Stimulated activated CD8-positive, alpha-beta memory T cell treated with anti-CD3 and anti-CD28 coated beads, Interleukin-2, amount 100 ng/mL, for 1 hour (primary cell): ENCODE results near the gene LIPJ.

Experiments
- DNase-seq, 2 donors: peaks; one replicate each; pipeline ENCODE4 v3.0.0-alpha.2; 2020; ENCODE audit warnings: low read depth in 2 of 2

Gene LIPJ

GRCh38 chr10:88598055-88598454, 11.5 kb downstream of the LIPJ start:
- no peak for DNase-seq

DNA sequence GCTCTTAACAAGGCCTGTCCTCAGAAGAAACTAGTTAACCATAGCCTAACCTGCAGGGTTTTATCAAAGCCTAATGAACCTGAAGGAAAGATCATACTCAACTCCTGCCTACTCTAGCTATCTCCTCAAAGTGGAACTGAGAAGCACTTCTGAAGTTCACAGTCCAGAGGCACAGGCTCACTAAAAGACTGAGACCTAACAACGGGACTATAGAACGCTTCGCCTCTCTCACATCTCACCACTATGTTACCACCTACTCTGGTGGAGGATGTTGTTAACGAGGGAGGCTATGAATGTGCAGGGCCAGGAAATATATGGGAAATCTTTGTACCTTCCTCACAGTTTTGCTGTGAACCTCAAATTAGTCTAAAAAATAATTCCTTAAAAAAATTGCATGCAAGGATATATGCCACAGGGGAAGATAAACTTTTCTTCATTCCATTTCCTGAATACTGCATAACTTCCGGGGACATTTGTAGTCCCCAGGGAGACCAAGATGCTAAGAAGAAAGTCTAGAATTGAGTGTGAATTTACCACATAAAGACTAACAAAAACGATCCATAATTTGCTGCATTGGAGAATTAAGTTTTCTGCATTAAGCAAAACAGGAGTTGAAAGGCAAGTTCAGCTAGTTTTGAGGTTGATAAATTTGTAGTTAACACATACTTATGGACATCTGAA, 21.6 kb downstream of the LIPJ start:
- no peak for DNase-seq

- no peak for DNase-seq
Measured at GRCh38 chr10:88608780-88609179, 22.2 kb downstream of the LIPJ start.

- no peak for DNase-seq
Measured at GRCh38 chr10:88616250-88616977, 29.9 kb downstream of the LIPJ start.

GRCh38 chr10:88617772-88618300, 31.3 kb downstream of the LIPJ start:
- no peak for DNase-seq

- DNase-seq = no peak
Measured at GRCh38 chr10:88618496-88618895, 31.9 kb downstream of the LIPJ start.

- DNase-seq = no peak
Measured at GRCh38 chr10:88620441-88620840, 33.9 kb downstream of the LIPJ start.

- DNase-seq = no peak
Measured at GRCh38 chr10:88623835-88624234, 37.3 kb downstream of the LIPJ start.

DNA sequence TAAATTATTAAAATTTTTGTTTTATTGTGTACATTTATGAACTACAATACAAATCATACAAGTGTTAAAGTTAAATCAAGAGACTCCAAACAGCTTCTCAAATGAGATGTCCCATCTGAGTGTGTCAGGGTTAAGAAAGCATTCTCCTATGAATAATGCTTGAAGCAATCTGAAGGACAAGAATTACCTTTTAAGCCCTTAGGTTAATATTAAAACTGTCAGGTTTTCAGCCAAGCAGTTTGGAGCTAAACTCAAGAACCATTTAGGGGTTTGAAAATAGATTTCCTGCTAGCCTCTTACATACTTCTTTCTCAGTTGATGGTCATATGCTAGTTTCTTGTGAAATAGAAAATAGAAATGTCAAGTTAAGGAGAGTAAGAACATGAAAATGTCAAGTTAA, 38.3 kb downstream of the LIPJ start:
- DNase-seq = no peak

GRCh38 chr10:88640186-88640585, 53.6 kb downstream of the LIPJ start:
- DNase-seq = no peak

- no peak for DNase-seq
Measured at GRCh38 chr10:88642209-88642608, 55.6 kb downstream of the LIPJ start.

- DNase-seq = no peak
Measured at GRCh38 chr10:88642963-88643362, 56.4 kb downstream of the LIPJ start.

GRCh38 chr10:88647061-88647615, 60.6 kb downstream of the LIPJ start:
- no peak for DNase-seq

DNA sequence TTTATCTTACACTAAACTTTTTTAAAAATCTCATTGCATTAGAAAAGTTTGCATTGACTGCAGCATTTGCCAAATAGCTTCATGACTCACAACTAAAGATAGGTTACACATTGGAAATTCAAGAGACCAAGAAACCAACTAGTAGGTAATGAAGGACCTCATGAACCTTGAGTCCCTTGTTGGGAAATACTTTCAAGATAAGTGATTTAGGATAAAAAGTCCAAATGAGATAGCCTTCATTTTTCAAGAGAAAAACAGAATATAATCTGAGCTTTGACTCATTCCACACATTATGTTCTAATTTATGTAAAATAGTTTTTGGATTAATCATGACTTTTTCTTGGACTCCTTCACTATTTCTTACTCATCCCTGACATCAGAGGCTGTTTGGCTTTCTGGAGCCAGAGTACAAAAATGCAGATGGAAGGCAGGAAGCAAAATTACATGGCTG, 64.6 kb downstream of the LIPJ start:
- no peak for DNase-seq

GRCh38 chr10:88652616-88653015, 66.1 kb downstream of the LIPJ start:
- DNase-seq = no peak
